DND-41 (cell line): ENCODE results near the gene MLF1.
A peak's percentile ranks its signal among the peaks of the same experiment; 100 is the strongest.
"Not testable (repeated sequence)": the region's sequence is repeated elsewhere in the genome, so short reads cannot be mapped to it uniquely, and the experiment has no call there.

ENCODE experiments used
- ATAC-seq: fragments of 200-7000 bp; cut with Tn5 transposase; 3 replicates; pipeline ENCODE4 v1.9.1; 2021; ENCODE audit warnings: low read depth; ENCODE audit not compliant: insufficient read depth
- DNase-seq: peaks from one replicate; pipeline ENCODE4 v3.0.0-alpha.2; 2020
- H2AFZ ChIP-seq: 2 replicates; pipeline ENCODE4 v1.6.0; 2012; ENCODE audit warnings: low read depth, low read length
- H3K27ac ChIP-seq: 2 replicates; pipeline ENCODE4 v1.5.1; 2012; ENCODE audit warnings: low read length, inconsistent platforms
- H3K27me3 ChIP-seq: fragments of 200-600 bp; sonication (generic); 2 replicates; pipeline ENCODE4 v1.6.0; 2012; ENCODE audit warnings: low read length, mild to moderate bottlenecking, inconsistent platforms; ENCODE audit not compliant: insufficient read depth, poor library complexity
- H3K36me3 ChIP-seq: 2 replicates; pipeline ENCODE4 v1.5.1; 2012; ENCODE audit warnings: low read length, inconsistent platforms; ENCODE audit not compliant: insufficient read depth
- H3K4me1 ChIP-seq: 2 replicates; pipeline ENCODE4 v1.5.1; 2012; ENCODE audit warnings: mild to moderate bottlenecking, low read length; ENCODE audit not compliant: insufficient read depth
- H3K4me2 ChIP-seq: 2 replicates; pipeline ENCODE4 v1.6.0; 2012; ENCODE audit warnings: mild to moderate bottlenecking, moderate library complexity, low read length, inconsistent platforms; ENCODE audit not compliant: insufficient read depth
- H3K4me3 ChIP-seq, 2 experiments: fragments of 200-600 bp in 1 of 2; shearing (Covaris generic) in 1 of 2; 2 replicates each; pipeline ENCODE4 v1.5.1; 2012 to 2016; ENCODE audit warnings: inconsistent platforms in 2 of 2, low read length in 2 of 2, mild to moderate bottlenecking in 2 of 2, low read depth in 1 of 2, moderate library complexity in 1 of 2
- H3K79me2 ChIP-seq: 2 replicates; pipeline ENCODE4 v1.6.0; 2012; ENCODE audit warnings: low read length, inconsistent platforms; ENCODE audit not compliant: insufficient read depth
- H3K9ac ChIP-seq: 2 replicates; pipeline ENCODE4 v1.6.0; 2012; ENCODE audit warnings: low read depth, mild to moderate bottlenecking, inconsistent platforms, low read length, moderate library complexity
- H3K9me3 ChIP-seq: 2 replicates; pipeline ENCODE4 v1.5.1; 2012; ENCODE audit warnings: low read length, moderate library complexity, mild to moderate bottlenecking, inconsistent platforms; ENCODE audit not compliant: insufficient read depth, severe bottlenecking
- H4K20me1 ChIP-seq: 2 replicates; pipeline ENCODE4 v1.6.0; 2012; ENCODE audit warnings: low read length; ENCODE audit not compliant: insufficient read depth
- CTCF ChIP-seq: IDR thresholded peaks from 2 replicates; pipeline ENCODE4 v1.5.1; 2012; ENCODE audit warnings: borderline replicate concordance, low read length, moderate library complexity, mild to moderate bottlenecking; ENCODE audit not compliant: poor library complexity, severe bottlenecking; ENCODE audit errors: extremely low read depth
- EZH2 ChIP-seq: IDR thresholded peaks from 3 replicates; pipeline ENCODE4 v1.6.1; 2012; ENCODE audit warnings: borderline replicate concordance, low read depth, mild to moderate bottlenecking, moderate library complexity, low read length, inconsistent platforms; ENCODE audit not compliant: severe bottlenecking

Gene MLF1

GRCh38 chr3:158539414-158540014 is 31.5 kb upstream of the MLF1 start:
- ATAC-seq = peak; percentile 72
- peak overlapping the region; percentile 47; the same call in 1 of the 2 replicates for H2AFZ ChIP-seq
- H4K20me1 ChIP-seq = no peaks in the 10 kb centered on the region
- H3K79me2 ChIP-seq = no peaks in the 10 kb centered on the region
- no peaks in the 10 kb centered on the region for H3K4me1 ChIP-seq
- no peaks in the 10 kb centered on the region for H3K9me3 ChIP-seq
- DNase-seq = peak; percentile 49
- no peak overlapping the region for H3K4me2 ChIP-seq
- TF ChIP-seq CTCF (peak; percentile 58), EZH2 (no peak)
- no peaks in the 10 kb centered on the region for H3K27me3 ChIP-seq
- H3K9ac ChIP-seq = no peak overlapping the region
- H3K4me3 ChIP-seq = no peak overlapping the region
- H3K36me3 ChIP-seq = peaks cover 20% of the 10 kb centered on the region; the same call in 1 of the 2 replicates
- H3K27ac ChIP-seq = no peak overlapping the region

DNA sequence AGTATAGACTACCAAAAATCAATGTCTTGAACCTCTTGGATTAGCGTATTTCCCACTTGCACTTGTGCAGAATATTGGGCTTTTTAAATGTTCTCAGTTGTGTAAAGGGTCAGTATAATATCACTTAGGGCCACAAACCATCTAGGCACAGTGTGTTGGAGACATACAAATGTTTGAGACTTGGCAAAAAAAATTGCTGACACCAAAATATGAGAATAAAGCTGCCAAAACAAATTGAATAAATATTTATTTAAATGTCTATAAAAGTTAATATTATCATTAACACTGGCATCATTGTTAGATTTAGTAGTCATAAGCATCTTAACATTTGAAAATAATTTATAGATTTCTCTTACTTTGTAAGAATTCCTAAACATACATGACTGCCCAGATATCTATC is 30.9 kb upstream of the MLF1 start:
- Histone ChIP-seq H3K4me2 (no peak overlapping the region), H3K9me3 (no peaks in the 10 kb centered on the region), H4K20me1 (no peaks in the 10 kb centered on the region), H3K79me2 (no peaks in the 10 kb centered on the region), H3K27ac (no peak overlapping the region), H3K4me1 (no peaks in the 10 kb centered on the region), H2AFZ (no peak overlapping the region), H3K36me3 (peaks cover 24% of the 10 kb centered on the region; the same call in 1 of the 2 replicates), H3K4me3 (no peak overlapping the region), H3K9ac (no peak overlapping the region), H3K27me3 (no peaks in the 10 kb centered on the region)
- DNase-seq = no peak
- no peak for TF ChIP-seq EZH2
- TF ChIP-seq CTCF = no peak
- no peak for ATAC-seq

GRCh38 chr3:158548691-158549090 is 22.3 kb upstream of the MLF1 start:
- TF ChIP-seq EZH2 (no peak), CTCF (no peak)
- H3K9ac ChIP-seq = no peak overlapping the region
- H3K79me2 ChIP-seq = no peaks in the 10 kb centered on the region
- no peaks in the 10 kb centered on the region for H3K27me3 ChIP-seq
- no peak overlapping the region for H3K4me3 ChIP-seq
- H3K36me3 ChIP-seq = peaks cover 30% of the 10 kb centered on the region; the same call in 1 of the 2 replicates
- no peaks in the 10 kb centered on the region for H3K9me3 ChIP-seq
- no peak overlapping the region for H3K4me2 ChIP-seq
- H3K27ac ChIP-seq = no peak overlapping the region
- no peaks in the 10 kb centered on the region for H3K4me1 ChIP-seq
- no peak overlapping the region for H2AFZ ChIP-seq
- DNase-seq (no peak), ATAC-seq (no peak)
- H4K20me1 ChIP-seq = no peaks in the 10 kb centered on the region

DNA sequence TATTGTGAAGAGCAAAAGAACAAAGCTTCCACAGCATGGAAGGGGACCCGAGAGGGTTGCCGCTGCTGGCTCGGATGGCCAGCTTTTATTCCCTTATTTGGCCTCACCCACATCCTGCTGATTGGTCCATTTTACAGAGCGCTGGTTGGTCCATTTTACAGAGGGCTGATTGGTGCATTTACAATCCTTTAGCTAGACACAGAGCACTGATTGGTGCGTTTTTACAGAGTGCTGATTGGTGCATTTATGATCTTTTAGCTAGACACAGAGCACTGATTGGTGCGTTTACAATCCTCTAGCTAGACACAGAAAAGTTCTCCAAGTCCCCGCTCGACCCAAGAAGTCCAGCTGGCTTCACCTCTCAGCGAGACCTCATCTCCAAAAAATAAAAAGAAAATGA is 21.1 kb upstream of the MLF1 start:
- not testable (repeated sequence) for DNase-seq, H2AFZ ChIP-seq, H3K27ac ChIP-seq, H3K79me2 ChIP-seq, H3K9ac ChIP-seq, H4K20me1 ChIP-seq, H3K4me3 ChIP-seq, H3K4me1 ChIP-seq, H3K4me2 ChIP-seq, H3K9me3 ChIP-seq, ATAC-seq, H3K27me3 ChIP-seq
- peaks cover 19% of the 10 kb centered on the region; the same call in 1 of the 2 replicates for H3K36me3 ChIP-seq
